A673 (cell line): ENCODE results near the gene POLR3C. TPM values are rescaled to one million over a fixed set of nuclear protein-coding genes. Genes with fewer than 3 reads are reported as not detected.
A peak's percentile ranks its signal among the peaks of the same experiment; 100 is the strongest.

Source experiments
- BruUV-seq: library from RNA; stranded (reverse); fragments of 400-500 nt; replicated peaks from 2 replicates; lab custom pipeline; 2021; lab: Mats Ljungman, UMichigan
- CTCF ChIA-PET: fragments of 300-600 bp; sonication (Branson Sonifier 250); formaldehyde crosslinking; loops from one replicate; lab custom pipeline; 2022; ENCODE audit warnings: antibody characterized with exemption; lab: Charles Lee
- POLR2A ChIA-PET: fragments of 300-600 bp; sonication (Branson Sonifier 250); formaldehyde crosslinking; loops from one replicate; lab custom pipeline; 2022; ENCODE audit warnings: antibody characterized with exemption; ENCODE audit not compliant: low non-redundant PET; lab: Charles Lee
- DNase-seq: peaks from one replicate; pipeline ENCODE4 v3.0.0-alpha.2; 2015; ENCODE audit warnings: low spot score
- H3K27ac ChIP-seq: fragments of 200-600 bp; sonication (generic); 2 replicates; pipeline ENCODE4 v1.5.1; 2016; ENCODE audit warnings: mixed run types, low read depth, mild to moderate bottlenecking, mixed read lengths, antibody characterized with exemption, low read length; ENCODE audit not compliant: poor library complexity, severe bottlenecking
- H3K27me3 ChIP-seq: fragments of 200-600 bp; sonication (generic); replicated peaks from 2 replicates; pipeline ENCODE4 v1.6.1; 2017; ENCODE audit warnings: mixed run types, low read depth, mild to moderate bottlenecking, mixed read lengths, antibody characterized with exemption, low read length; ENCODE audit not compliant: insufficient read depth, poor library complexity
- H3K36me3 ChIP-seq: fragments of 200-600 bp; sonication (generic); 2 replicates; pipeline ENCODE4 v1.6.1; 2016; ENCODE audit warnings: mixed run types, mild to moderate bottlenecking, mixed read lengths, antibody characterized with exemption, low read length; ENCODE audit not compliant: insufficient read depth, poor library complexity, severe bottlenecking
- H3K4me1 ChIP-seq: fragments of 200-600 bp; sonication (generic); 2 replicates; pipeline ENCODE4 v1.6.1; 2017; ENCODE audit warnings: mixed run types, mild to moderate bottlenecking, mixed read lengths, antibody characterized with exemption, low read length; ENCODE audit not compliant: insufficient read depth, poor library complexity, severe bottlenecking
- H3K4me3 ChIP-seq: fragments of 200-600 bp; sonication (generic); 2 replicates; pipeline ENCODE4 v1.5.1; 2016; ENCODE audit warnings: low read depth, mixed run types, mild to moderate bottlenecking, mixed read lengths, low read length; ENCODE audit not compliant: poor library complexity, severe bottlenecking
- H3K9me3 ChIP-seq: fragments of 200-600 bp; sonication (generic); 2 replicates; pipeline ENCODE4 v1.6.1; 2016; ENCODE audit warnings: mixed run types, low read depth, mild to moderate bottlenecking, mixed read lengths, antibody characterized with exemption, low read length; ENCODE audit not compliant: poor library complexity, severe bottlenecking
- CTCF ChIP-seq: fragments of 300-800, 200-600 bp; sonication (generic); conservative IDR thresholded peaks from 2 replicates; pipeline ENCODE4 v1.5.1; 2017; ENCODE audit warnings: low read depth, mild to moderate bottlenecking, antibody characterized with exemption, low read length, moderate library complexity, mixed read lengths
- EZH2 ChIP-seq: fragments of 200-600 bp; sonication (generic); IDR thresholded peaks from 2 replicates; pipeline ENCODE4 v1.6.1; 2017; ENCODE audit warnings: borderline replicate concordance, low read depth, mild to moderate bottlenecking, mixed read lengths, antibody characterized with exemption, low read length; ENCODE audit not compliant: poor library complexity, severe bottlenecking
- intact Hi-C: fragments of 100-400 bp; cut with micrococcal nuclease; formaldehyde crosslinking; loops from one replicate; pipeline ENCODE4 v1.10.0; 2022; ENCODE audit not compliant: unreplicated experiment
- total RNA-seq: library from RNA; stranded (reverse); gene quantifications from 2 replicates; pipeline ENCODE4 v1.2.3, GENCODE V29; 2021

POLR3C gene
- total RNA-seq, 1 experiment from 2014 or later, result 50.3 TPM

GRCh38 chr1:145859491-145860023 is 35.6 kb downstream of the POLR3C start:
- peaks cover 9% of the 10 kb centered on the region for H3K4me1 ChIP-seq
- ChIA-PET CTCF (interaction anchor here (1.9 to 2.7 kb wide), 2 partner anchors 14 to 32 kb away, joined by 14 to 25 read pairs; partner anchors contain the start of gene NUDT17), POLR2A (interaction anchor here (0.6 kb wide), 1 partner anchor 120 kb away, joined by 3 read pairs; no protein-coding TSS in a partner anchor)
- peak overlapping the region; percentile 78 for H3K27ac ChIP-seq
- H3K36me3 ChIP-seq, result peaks cover 15% of the 10 kb centered on the region
- intact Hi-C loops, result loop anchor here (2.0 to 10.0 kb wide), 5 partner anchors 55 to 138 kb away; partner anchors contain the start of genes LIX1L, PEX11B, RBM8A and TXNIP
- DNase-seq, result peak; percentile 92
- no TSS peak for BruUV-seq
- peak overlapping the region; percentile 91 for H3K4me3 ChIP-seq
- H3K27me3 ChIP-seq, result no peaks in the 10 kb centered on the region
- TF ChIP-seq EZH2 (no peak), CTCF (no peak)
- H3K9me3 ChIP-seq, result no peaks in the 10 kb centered on the region

- POLR2A ChIA-PET, result interaction anchor here (0.6 kb wide), 1 partner anchor 67 kb away, joined by 4 read pairs; no protein-coding TSS in a partner anchor
- H3K27me3 ChIP-seq, result no peaks in the 10 kb centered on the region
- no peak overlapping the region for H3K27ac ChIP-seq
- no peaks in the 10 kb centered on the region for H3K9me3 ChIP-seq
- no peaks in the 10 kb centered on the region for H3K36me3 ChIP-seq
- DNase-seq, result no peak
- H3K4me3 ChIP-seq, result no peak overlapping the region
- CTCF ChIA-PET, result no interaction called here
- peaks cover 4% of the 10 kb centered on the region for H3K4me1 ChIP-seq
- TF ChIP-seq CTCF, result no peak
- TF ChIP-seq EZH2, result no peak
- BruUV-seq, result no TSS peak
- intact Hi-C loops, result no loop called here
Measured at GRCh38 chr1:145863282-145864018, 39.5 kb downstream of the POLR3C start.

- H3K4me1 ChIP-seq, result no peaks in the 10 kb centered on the region
- intact Hi-C loops, result no loop called here
- H3K27ac ChIP-seq, result no peak overlapping the region
- BruUV-seq, result no TSS peak
- ChIA-PET POLR2A (no interaction called here), CTCF (no interaction called here)
- no peaks in the 10 kb centered on the region for H3K27me3 ChIP-seq
- H3K9me3 ChIP-seq, result no peaks in the 10 kb centered on the region
- TF ChIP-seq CTCF, result no peak
- no peak for TF ChIP-seq EZH2
- DNase-seq, result no peak
- no peaks in the 10 kb centered on the region for H3K36me3 ChIP-seq
- H3K4me3 ChIP-seq, result no peak overlapping the region
Measured at GRCh38 chr1:145868232-145868631, 44.2 kb downstream of the POLR3C start.
